PC-9 (cell line): Measurements from ENCODE around the gene FLNC. TPM values are rescaled to one million over a fixed set of nuclear protein-coding genes. Genes with fewer than 3 reads are reported as not detected.

Source experiments
- BruUV-seq: library from RNA; stranded (reverse); fragments of 400-500 nt; replicated peaks from 2 replicates; lab custom pipeline; 2021; lab: Mats Ljungman, UMichigan
- CTCF ChIA-PET: fragments of 300-600 bp; sonication (Branson Sonifier 250); formaldehyde crosslinking; loops from one replicate; lab custom pipeline; 2022; ENCODE audit warnings: antibody characterized with exemption; lab: Charles Lee
- POLR2A ChIA-PET: fragments of 300-600 bp; sonication (Branson Sonifier 250); formaldehyde crosslinking; loops from one replicate; lab custom pipeline; 2022; ENCODE audit warnings: antibody characterized with exemption; ENCODE audit not compliant: unreplicated experiment; lab: Charles Lee
- DNase-seq, 2 experiments: peaks; one replicate each; pipeline versions ENCODE4 v3.0.0 to v3.0.0-alpha.2; 2015 to 2022; ENCODE audit warnings: mixed read lengths in 1 of 2
- H2AFZ ChIP-seq: fragments of 200-600 bp; sonication (generic); 2 replicates; pipeline ENCODE4 v1.8.1; 2017; ENCODE audit warnings: antibody characterized with exemption
- H3F3A ChIP-seq: fragments of 200-600 bp; sonication (generic); 2 replicates; pipeline ENCODE4 v1.8.1; 2017; ENCODE audit warnings: antibody characterized with exemption, mild to moderate bottlenecking, low read depth; ENCODE audit not compliant: insufficient read depth
- H3K27ac ChIP-seq: fragments of 200-600 bp; sonication (generic); 2 replicates; pipeline ENCODE4 v1.6.1; 2016; ENCODE audit warnings: mixed run types
- H3K27me3 ChIP-seq: fragments of 200-600 bp; sonication (generic); 2 replicates; pipeline ENCODE4 v1.6.1; 2016; ENCODE audit warnings: low read depth, mixed run types; ENCODE audit not compliant: insufficient read depth
- H3K36me3 ChIP-seq: fragments of 200-600 bp; sonication (generic); 2 replicates; pipeline ENCODE4 v1.6.1; 2016; ENCODE audit warnings: low read depth, mixed run types
- H3K4me1 ChIP-seq: fragments of 200-600 bp; sonication (generic); replicated peaks from 2 replicates; pipeline ENCODE4 v1.6.1; 2016; ENCODE audit warnings: mixed run types; ENCODE audit not compliant: insufficient read depth
- H3K4me2 ChIP-seq: fragments of 200-600 bp; sonication (generic); 2 replicates; pipeline ENCODE4 v1.6.1; 2017; ENCODE audit warnings: mixed run types
- H3K4me3 ChIP-seq: fragments of 200-600 bp; sonication (generic); 2 replicates; pipeline ENCODE4 v1.6.1; 2016; ENCODE audit warnings: mixed run types
- H3K79me2 ChIP-seq: fragments of 200-600 bp; sonication (generic); 2 replicates; pipeline ENCODE4 v1.6.1; 2017; ENCODE audit warnings: low read depth, mixed run types
- H3K9me2 ChIP-seq: fragments of 200-600 bp; sonication (generic); 2 replicates; pipeline ENCODE4 v1.8.1; 2017; ENCODE audit warnings: mild to moderate bottlenecking; ENCODE audit not compliant: insufficient read depth
- H3K9me3 ChIP-seq: fragments of 200-600 bp; sonication (generic); 2 replicates; pipeline ENCODE4 v1.8.1; 2016; ENCODE audit warnings: low read depth; ENCODE audit not compliant: insufficient read depth
- H4K20me1 ChIP-seq: fragments of 200-600 bp; sonication (generic); 2 replicates; pipeline ENCODE4 v1.8.1; 2017; ENCODE audit not compliant: insufficient read depth
- EZH2 ChIP-seq: fragments of 200-600 bp; sonication (generic); IDR thresholded peaks from 2 replicates; pipeline ENCODE4 v1.8.0; 2017; ENCODE audit warnings: antibody characterized with exemption, low read depth
- intact Hi-C: fragments of 100-400 bp; cut with micrococcal nuclease; formaldehyde crosslinking; loops from one replicate; pipeline ENCODE4 v1.10.0; 2022; ENCODE audit not compliant: unreplicated experiment
- total RNA-seq: library from RNA; stranded (reverse); gene quantifications from 2 replicates; pipeline ENCODE4 v1.2.3, GENCODE V29; 2021
- TF ChIP-seq, protein P1 (sequence below): fragments of 200-600 bp; sonication (generic); conservative IDR thresholded peaks from 2 replicates; pipeline ENCODE4 v1.6.1; 2017; ENCODE audit warnings: mixed run types, antibody characterized with exemption, mild to moderate bottlenecking, moderate library complexity

Gene FLNC
- total RNA-seq, 1 experiment from 2014 or later = 75.5 TPM

DNA sequence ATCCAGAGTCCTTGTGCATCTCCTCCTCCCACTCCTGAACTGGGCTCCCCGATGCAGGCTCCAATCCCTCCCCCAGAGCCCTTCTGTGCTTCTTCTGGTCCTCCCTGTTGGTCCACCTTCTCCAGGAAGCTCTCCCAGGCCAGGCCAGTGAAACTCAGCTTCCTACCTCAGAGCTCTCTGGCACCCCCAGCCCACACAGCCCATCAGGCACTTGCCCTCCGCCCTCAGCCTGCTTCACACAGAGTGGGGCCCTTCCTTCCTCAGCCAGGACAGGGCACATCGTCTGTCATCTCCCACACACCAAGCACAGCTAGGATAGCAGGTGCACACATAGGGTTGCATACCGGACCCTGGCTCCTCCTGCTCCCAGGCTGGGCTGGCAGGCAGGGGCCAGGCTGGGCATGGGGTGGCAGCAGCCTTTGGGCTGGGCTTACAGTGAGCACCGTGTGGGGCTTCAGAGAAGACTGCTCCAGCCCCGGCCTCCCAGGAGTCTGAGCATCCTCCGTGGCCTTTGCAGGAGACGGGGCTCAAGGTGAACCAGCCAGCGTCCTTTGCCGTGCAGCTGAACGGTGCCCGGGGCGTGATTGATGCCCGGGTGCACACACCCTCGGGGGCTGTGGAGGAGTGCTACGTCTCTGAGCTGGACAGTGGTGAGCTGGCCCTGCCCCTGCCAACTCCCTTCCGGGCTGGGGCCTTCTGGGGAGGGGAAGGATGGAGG is 26.0 kb downstream of the FLNC start:
- H3K36me3 ChIP-seq = no peaks in the 10 kb centered on the region
- H4K20me1 ChIP-seq = no peaks in the 10 kb centered on the region
- POLR2A ChIA-PET = no interaction called here
- H3K27ac ChIP-seq = no peak overlapping the region
- no peaks in the 10 kb centered on the region for H3K79me2 ChIP-seq
- no TSS peak for BruUV-seq
- intact Hi-C loops = no loop called here
- H2AFZ ChIP-seq = no peak overlapping the region
- H3K27me3 ChIP-seq = no peaks in the 10 kb centered on the region
- TF ChIP-seq, protein P1, sequence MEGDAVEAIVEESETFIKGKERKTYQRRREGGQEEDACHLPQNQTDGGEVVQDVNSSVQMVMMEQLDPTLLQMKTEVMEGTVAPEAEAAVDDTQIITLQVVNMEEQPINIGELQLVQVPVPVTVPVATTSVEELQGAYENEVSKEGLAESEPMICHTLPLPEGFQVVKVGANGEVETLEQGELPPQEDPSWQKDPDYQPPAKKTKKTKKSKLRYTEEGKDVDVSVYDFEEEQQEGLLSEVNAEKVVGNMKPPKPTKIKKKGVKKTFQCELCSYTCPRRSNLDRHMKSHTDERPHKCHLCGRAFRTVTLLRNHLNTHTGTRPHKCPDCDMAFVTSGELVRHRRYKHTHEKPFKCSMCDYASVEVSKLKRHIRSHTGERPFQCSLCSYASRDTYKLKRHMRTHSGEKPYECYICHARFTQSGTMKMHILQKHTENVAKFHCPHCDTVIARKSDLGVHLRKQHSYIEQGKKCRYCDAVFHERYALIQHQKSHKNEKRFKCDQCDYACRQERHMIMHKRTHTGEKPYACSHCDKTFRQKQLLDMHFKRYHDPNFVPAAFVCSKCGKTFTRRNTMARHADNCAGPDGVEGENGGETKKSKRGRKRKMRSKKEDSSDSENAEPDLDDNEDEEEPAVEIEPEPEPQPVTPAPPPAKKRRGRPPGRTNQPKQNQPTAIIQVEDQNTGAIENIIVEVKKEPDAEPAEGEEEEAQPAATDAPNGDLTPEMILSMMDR = no peak
- TF ChIP-seq EZH2 = no peak
- CTCF ChIA-PET = no interaction called here
- no peaks in the 10 kb centered on the region for H3K9me3 ChIP-seq
- no peaks in the 10 kb centered on the region for H3K4me1 ChIP-seq
- no peak overlapping the region for H3K4me2 ChIP-seq
- DNase-seq = no peak
- H3K9me2 ChIP-seq = no peaks in the 10 kb centered on the region
- no peak overlapping the region for H3K4me3 ChIP-seq
- H3F3A ChIP-seq = no peaks in the 10 kb centered on the region

DNA sequence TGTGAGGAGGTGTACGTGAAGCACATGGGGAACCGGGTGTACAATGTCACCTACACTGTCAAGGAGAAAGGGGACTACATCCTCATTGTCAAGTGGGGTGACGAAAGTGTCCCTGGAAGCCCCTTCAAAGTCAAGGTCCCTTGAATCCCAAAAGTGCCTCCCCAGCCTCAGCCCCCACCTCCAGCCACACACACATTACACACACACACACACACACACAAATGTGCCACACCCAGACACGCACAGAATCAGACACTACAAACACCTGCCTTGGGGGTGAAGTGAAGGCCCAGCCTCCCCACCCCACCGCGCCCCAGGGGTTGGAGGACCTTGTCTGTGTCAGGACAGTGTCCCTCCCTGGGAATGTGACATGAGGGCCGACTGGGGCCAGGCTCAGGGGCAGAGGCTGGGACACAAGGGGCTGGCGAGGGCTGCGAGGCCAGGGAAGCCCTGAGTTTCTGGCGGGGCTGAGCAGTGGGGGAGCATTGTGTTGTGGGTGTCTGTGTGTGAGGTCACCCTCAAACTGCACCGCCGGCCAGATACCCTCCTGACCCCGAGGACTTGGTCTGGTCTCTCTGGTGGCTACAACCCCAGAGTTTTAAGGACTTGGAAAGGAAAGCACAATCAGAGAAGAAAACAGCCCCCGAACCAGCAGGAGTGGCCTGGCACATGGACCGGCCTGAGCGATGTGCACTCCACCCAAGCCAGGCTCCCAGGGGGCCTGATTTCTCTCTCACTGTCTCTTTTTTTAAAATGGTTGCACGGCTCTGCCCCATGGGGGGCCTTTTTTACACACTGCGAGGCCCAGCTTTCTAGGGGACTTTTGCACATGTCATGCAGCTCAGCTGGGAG is 28.4 kb downstream of the FLNC start:
- POLR2A ChIA-PET = no interaction called here
- BruUV-seq = no TSS peak

More for the DNA sequence above, 28.4 kb downstream of the FLNC start:
- TF ChIP-seq, protein P1 = no peak
- no peak for TF ChIP-seq EZH2
- Histone ChIP-seq H3F3A (0 out of 2 replicates have a peak, but pooled peaks cover 4% of the 10 kb centered on the region), H3K9me3 (no peaks in the 10 kb centered on the region), H3K4me2 (no peak overlapping the region), H3K27me3 (no peaks in the 10 kb centered on the region), H3K36me3 (no peaks in the 10 kb centered on the region), H3K4me3 (no peak overlapping the region), H3K27ac (no peak overlapping the region), H3K9me2 (no peaks in the 10 kb centered on the region), H2AFZ (no peak overlapping the region), H3K79me2 (peaks cover 9% of the 10 kb centered on the region), H3K4me1 (peaks cover 4% of the 10 kb centered on the region), H4K20me1 (peaks cover under 1% of the 10 kb centered on the region)
- intact Hi-C loops = no loop called here
- DNase-seq = no peak
- CTCF ChIA-PET = no interaction called here
